GM21515 (cell line): Measurements from ENCODE around the gene TMEM187.

ENCODE experiments used
- ATAC-seq: cut with Tn5 transposase; IDR thresholded peaks from one replicate; pipeline ENCODE4 v1.9.1; 2021; ENCODE audit not compliant: unreplicated experiment

The TMEM187 gene

GRCh38 chrX:153995504-153995903 lies 22.9 kb downstream of the TMEM187 start:
- ATAC-seq = no peak

GRCh38 chrX:153999359-154000037 lies 26.9 kb downstream of the TMEM187 start:
- no peak for ATAC-seq

DNA sequence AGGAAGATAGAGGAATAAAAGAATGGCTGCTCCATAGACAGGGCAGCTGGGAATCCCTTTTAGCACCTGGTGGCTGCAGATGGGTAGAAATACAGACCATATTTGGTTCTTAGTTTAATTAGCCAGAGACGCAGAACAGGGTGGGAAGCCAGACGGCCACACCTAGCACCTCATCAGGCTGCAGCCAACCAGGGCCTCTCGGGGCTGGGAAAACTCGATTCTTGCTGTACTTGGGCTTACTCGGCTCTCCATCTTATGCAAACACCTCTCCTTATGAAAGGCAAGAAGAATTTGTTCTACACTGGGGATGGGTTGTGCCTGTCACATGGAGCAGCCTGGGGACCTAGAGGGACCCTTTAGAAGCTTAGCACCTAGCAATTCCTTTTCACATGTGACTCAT lies 27.5 kb downstream of the TMEM187 start:
- ATAC-seq = no peak

- no peak for ATAC-seq
These were observed 29.7 kb downstream of the TMEM187 start for GRCh38 chrX:154002215-154002719.

DNA sequence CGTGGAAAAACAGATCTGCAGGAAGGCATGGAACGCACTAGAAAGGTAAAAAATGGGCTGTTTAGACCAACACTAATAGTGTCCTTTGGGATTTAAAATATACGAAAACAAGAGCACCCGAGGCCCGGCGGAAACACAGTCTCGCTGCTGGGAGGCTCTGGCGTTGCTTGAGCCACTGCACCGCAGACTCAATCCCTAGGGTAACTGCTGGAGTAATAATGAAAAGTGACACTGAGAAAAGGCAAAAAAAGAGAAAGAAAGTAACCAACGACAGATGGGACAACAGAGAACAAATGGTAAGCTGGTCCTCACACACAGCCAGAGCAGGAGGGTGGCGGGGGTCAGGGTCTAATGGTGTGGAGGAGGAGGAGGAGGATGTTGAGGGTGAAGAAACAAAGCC lies 31.8 kb downstream of the TMEM187 start:
- no peak for ATAC-seq

- ATAC-seq = no peak
These were observed 34.4 kb downstream of the TMEM187 start for GRCh38 chrX:154006947-154007346.

GRCh38 chrX:154008521-154008920 lies 36.0 kb downstream of the TMEM187 start:
- no peak for ATAC-seq

DNA sequence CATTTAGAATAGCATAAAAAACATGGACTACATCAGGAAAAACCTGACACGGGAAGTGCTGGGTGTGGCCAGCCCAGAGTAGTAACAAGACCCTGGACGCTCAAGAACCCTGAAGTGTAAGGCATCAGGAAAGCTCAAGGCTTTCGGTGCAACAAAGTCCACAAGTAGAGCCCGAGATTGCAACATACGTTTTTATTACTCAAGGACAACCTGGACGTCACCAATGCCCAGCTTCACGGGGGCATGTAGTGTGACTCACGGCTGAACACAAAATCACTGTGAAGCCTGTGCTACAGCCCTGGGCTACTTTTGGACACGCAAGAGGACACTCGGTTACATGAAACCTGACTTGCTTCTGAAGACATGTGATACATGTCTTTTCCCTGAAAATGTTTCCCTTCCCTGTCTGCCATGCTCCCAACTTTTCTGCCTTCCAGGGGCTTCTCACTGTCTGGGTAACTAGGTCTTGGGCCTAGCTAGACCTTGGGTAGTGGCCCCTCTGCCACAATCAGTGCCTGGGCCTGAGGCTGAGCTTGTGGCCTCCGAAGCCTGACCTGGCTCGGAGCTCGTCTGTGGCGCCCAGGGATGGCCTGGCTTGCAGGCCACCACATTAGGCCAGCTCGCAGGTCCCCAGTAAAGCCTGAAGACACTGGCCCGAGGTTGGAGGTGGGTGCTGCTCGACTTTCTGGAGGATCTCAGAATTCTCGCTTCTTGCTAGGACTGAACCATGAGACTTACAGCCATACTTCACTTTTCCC lies 38.0 kb downstream of the TMEM187 start:
- no peak for ATAC-seq

- ATAC-seq = no peak
These were observed 39.1 kb downstream of the TMEM187 start for GRCh38 chrX:154011376-154012335.

DNA sequence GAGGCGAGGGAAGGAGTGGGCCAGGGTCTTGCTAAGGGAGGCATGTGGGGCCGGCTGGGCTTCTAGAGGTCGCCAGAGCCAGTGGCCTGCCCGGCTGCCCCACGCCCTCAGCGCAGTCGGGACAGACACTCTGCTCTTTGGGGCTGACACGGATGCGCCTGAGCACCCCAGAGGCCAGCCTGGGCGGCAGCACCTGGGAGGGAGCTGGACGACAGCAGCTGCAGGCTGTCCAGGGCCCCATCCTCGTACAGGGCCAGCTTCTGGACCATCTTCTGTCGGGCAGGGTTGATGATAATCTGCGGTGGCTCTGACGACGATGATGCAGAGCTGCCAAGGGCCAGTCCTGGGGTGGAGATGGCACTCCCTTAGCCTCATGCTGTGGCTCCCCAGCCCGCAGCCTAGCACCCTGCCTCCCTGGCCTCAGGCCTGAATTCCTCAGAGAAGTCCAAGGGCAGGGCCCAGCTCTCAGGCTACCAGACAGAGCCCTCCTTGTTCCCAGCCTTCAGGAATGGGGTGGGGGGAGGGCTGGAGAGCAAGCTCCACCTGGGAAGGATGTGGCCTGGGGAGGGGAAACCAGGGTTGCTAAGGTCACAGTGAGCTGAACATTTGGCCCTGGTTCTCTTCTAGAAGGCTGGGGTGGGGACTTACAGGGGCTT lies 39.9 kb downstream of the TMEM187 start:
- ATAC-seq = no peak

DNA sequence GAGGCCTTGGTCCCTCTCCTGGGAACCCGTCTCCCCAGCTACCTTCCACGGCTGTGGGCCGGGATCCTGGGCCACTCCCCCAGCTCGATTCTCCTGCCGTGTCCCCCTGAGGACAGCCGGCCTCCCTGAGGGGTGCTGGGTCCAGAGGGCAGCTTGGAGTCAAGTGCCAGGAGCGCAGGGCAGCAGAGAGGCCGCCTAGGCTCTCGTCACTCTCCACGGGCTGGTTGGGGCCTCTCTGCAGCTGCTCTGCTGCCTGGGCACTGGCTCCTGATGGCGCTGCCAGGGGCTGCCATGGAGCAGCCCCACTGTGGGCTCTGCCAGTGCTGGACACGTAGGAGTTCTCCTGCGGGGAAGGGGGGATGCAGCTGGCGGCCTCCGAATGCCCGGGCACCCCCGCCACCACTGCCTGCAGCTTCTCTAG lies 40.5 kb downstream of the TMEM187 start:
- no peak for ATAC-seq

- ATAC-seq = no peak
These were observed 41.2 kb downstream of the TMEM187 start for GRCh38 chrX:154013614-154014360.

DNA sequence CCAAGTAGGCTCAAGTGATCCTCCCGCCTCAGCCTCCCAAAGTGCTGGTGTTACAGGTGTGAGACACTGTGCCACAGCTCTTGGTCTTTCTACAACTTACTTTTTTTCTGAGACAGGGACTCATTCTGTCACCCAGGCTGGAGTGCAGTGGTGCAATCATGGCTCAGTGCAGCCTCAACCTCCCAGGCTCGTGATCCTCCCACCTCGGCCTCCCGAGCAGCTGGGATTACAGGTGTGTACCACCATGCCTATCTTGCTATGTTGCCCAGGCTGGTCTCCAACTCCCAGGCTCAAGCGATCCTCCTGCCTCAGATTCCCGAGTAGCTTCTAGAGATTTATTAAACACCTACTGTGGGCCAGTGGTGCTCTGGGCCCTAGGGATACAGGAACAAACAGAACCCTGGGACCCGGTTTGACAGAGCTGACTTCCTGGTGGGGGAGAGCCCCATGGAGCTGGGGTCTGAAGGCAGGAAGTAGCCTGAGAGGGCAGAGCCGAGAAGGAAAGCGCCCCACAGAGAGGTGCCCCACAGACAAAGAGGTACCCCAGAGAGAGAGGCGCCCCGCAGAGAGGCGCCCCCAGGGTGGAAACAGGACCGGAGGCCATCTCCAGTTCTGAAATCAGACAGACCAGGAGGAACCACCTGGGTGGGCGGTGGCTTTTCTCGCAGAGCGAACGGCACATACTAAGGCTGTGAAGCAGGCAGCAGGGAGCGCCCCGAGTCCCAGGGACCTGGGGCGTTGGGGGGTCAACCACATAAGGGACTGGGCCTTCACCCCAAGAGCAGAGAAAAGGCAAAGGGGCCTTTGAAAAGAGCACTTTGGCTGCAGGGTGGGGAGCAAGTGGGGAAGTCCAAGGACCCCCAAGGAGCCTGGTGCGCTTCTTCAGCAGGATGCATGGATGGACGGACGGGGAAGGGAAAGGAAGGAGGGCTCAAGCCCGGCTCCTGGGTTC lies 42.2 kb downstream of the TMEM187 start:
- no peak for ATAC-seq

GRCh38 chrX:154015581-154016264 lies 43.2 kb downstream of the TMEM187 start:
- ATAC-seq = no peak

DNA sequence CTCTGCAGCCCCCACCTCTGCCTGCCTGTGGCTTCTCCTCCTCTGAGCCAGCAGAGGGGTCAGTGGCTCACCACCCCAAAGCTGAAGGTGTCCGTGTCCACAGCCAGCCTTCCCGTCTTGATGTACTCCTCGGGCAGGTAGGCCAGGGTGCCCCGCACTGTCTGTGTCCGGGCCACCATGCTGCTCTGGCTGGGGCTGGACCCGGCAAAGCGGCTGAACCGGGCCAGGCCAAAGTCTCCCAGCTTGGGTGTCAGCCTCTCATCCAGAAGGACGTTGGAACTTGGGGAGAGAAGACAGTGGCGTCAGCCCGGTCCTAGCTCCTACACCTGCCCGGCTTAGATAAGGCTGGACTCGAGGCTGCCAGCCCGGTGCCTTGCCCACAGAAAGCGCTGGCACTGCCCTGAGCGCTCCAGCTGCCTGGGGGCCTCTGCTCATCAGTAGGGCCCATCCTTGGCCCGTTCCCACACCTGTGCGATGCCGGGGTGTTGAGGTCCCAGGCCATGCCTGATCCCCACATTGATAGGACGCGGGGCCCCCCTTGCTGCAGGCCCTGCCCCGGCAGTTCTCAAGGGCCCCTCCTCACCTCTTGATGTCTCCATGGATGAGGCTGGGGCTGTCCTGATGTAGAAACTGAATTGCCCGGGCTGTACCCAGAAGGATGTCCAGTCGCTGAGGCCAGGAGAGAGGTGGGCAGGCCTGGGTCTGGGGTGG lies 44.0 kb downstream of the TMEM187 start:
- no peak for ATAC-seq

DNA sequence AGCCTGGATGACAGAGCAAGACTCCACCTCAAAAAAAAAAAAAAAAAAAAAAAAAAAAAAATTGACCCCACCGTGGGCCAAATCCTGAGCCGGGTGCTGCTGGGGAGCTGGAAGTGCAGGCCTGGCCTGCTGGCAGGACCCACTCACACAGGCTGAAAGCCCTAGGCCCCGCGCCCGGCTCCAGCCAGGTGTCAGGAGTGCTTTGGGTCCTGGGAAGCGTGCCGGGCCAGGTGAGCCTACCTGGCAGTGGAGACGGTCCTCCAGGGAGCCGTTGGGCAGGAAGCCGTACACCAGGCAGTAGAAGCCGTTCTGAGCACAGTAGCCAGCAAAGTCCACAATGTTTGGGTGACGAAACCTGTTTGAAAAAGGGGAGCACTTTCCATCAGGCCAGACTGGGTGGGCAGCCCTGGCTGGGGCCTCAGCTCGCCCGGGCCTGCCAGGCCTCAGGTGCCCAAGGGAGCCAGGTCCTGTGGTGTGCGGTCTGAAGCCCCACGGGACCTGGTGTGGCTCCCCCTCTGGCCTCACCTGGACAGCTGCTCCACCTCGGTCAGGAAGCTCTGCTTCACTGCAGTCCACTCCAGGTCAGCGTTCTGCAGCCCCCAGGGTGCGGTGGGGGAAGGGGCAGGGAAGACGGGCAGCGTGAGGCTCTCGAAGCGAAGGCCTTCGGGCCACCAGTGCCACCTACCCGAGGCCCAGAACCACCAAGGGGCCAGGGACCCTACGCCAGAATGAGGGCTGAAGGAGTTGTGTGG lies 45.4 kb downstream of the TMEM187 start:
- no peak for ATAC-seq

- ATAC-seq = no peak
These were observed 46.0 kb downstream of the TMEM187 start for GRCh38 chrX:154018518-154019060.
